Measurements from ENCODE around the gene EME1.

GRCh38 chr17:50394711-50395110 lies 21.7 kb downstream of the EME1 start:
- TF ChIP-seq CTCF (IDR thresholded peaks at IDR 0.05) (no peak), POLR2A (IDR thresholded peaks at IDR 0.05) (no peak)
